K562 (cell line): ENCODE measurements around the gene DNMBP.

Experiments used
- FOXJ3 ChIP-seq: sonication (generic); formaldehyde crosslinking; IDR thresholded peaks from 2 replicates; pipeline ENCODE4 v1.4.0; 2020; ENCODE audit warnings: mild to moderate bottlenecking, missing genetic modification reagents
- HDGF ChIP-seq: fragments of 450-650 bp; IDR thresholded peaks from 2 replicates; pipeline ENCODE4 v1.6.1; 2016
- JUND ChIP-seq, 2 experiments: IDR thresholded peaks; 2 replicates in 1 of 2; 3 replicates in 1 of 2; pipeline ENCODE4 v1.6.1; 2011; ENCODE audit warnings: borderline replicate concordance in 2 of 2, low read depth in 2 of 2, low read length in 2 of 2, improper control_type of control experiment in 1 of 2, missing biosample characterization in 1 of 2, missing genetic modification characterization in 1 of 2, missing genetic modification reagents in 1 of 2
- POLR2A ChIP-seq: fragments of 450-650 bp; conservative IDR thresholded peaks from 2 replicates; pipeline ENCODE4 v1.6.1; 2016
- RAD21 ChIP-seq, 2 experiments: fragments of 250-450 bp in 1 of 2; fragments of 450-650 bp in 1 of 2; sonication (Bioruptor Pico) in 1 of 2; formaldehyde crosslinking in 1 of 2; IDR thresholded peaks in 1 of 2; conservative IDR thresholded peaks in 1 of 2; 2 replicates each; pipeline versions ENCODE4 v1.4.0 to v1.8.0; 2020 to 2022; ENCODE audit warnings: mild to moderate bottlenecking in 2 of 2, moderate library complexity in 1 of 2
- SRSF9 ChIP-seq: fragments of 200-400 bp; formaldehyde crosslinking; IDR thresholded peaks from 2 replicates; pipeline ENCODE4 v1.6.1; 2017; ENCODE audit warnings: low read depth, low read length, borderline replicate concordance
- TF ChIP-seq, protein P1 (sequence below), 3 experiments: IDR thresholded peaks in 2 of 3; conservative IDR thresholded peaks in 1 of 3; 2 replicates each; pipeline ENCODE4 v1.5.1; 2011 to 2012; ENCODE audit warnings: low read length in 3 of 3, mild to moderate bottlenecking in 3 of 3, control low read depth in 2 of 3, improper control_type of control experiment in 1 of 3, inconsistent platforms in 1 of 3, low read depth in 1 of 3, mixed read lengths in 1 of 3, moderate library complexity in 1 of 3; ENCODE audit not compliant: insufficient read depth in 2 of 3
- TF ChIP-seq, protein P2 (sequence below): sonication (generic); formaldehyde crosslinking; IDR thresholded peaks from 2 replicates; pipeline ENCODE4 v1.9.0; 2022; ENCODE audit warnings: mild to moderate bottlenecking, missing genetic modification reagents
- TF ChIP-seq, protein P3 (sequence below): sonication (generic); formaldehyde crosslinking; IDR thresholded peaks from 2 replicates; pipeline ENCODE4 v1.8.1; 2023; ENCODE audit warnings: mild to moderate bottlenecking, missing genetic modification reagents
- TF ChIP-seq, protein P4 (sequence below): fragments of 450-650 bp; IDR thresholded peaks from 2 replicates; pipeline ENCODE4 v1.6.1; 2017; ENCODE audit warnings: antibody characterized with exemption, mild to moderate bottlenecking

DNA sequence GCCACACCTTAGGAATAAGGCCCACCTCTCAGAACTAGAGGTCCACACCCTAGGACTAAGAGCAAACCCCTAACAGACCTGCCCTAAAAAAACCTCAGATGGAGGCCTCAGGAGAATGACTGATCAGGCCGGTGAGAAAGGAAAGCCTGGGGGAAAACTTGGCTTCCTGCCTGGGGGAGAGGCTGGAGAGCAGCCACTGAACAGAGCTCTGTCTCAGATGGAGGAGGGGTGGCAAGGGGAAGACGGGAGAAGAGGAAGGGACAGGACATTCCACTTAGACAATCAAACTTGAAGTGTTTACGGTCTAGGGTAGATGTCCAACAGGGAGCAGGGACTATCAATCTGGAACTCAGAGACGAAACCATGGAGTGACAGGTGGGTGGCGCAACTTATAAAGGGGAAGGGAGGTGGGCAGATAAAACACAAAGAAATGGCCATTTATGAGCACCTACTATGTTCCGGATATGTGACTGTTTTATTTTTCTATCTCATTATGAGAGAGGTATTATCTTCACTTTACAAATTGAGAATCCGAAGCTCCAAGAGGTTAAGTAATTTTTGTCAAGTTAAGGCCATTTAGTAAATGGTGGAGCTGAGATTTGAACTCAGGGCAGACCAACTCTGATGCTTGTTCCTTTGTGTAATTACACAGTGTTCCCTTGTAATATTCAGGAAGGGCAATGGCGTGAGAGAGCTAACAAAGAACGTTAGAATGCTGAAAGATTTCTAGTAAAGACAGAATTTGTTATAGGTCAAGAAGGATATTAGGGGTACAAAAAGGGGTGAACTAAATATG lies 82.6 kb downstream of the DNMBP start:
- no peak for TF ChIP-seq JUND (IDR thresholded peaks at IDR 0.05; ENCODE audit: borderline replicate concordance, low read depth, low read length)
- no peak for TF ChIP-seq JUND (tag; IDR thresholded peaks at IDR 0.05; ENCODE audit: borderline replicate concordance, low read depth, low read length)
- TF ChIP-seq, protein P1, sequence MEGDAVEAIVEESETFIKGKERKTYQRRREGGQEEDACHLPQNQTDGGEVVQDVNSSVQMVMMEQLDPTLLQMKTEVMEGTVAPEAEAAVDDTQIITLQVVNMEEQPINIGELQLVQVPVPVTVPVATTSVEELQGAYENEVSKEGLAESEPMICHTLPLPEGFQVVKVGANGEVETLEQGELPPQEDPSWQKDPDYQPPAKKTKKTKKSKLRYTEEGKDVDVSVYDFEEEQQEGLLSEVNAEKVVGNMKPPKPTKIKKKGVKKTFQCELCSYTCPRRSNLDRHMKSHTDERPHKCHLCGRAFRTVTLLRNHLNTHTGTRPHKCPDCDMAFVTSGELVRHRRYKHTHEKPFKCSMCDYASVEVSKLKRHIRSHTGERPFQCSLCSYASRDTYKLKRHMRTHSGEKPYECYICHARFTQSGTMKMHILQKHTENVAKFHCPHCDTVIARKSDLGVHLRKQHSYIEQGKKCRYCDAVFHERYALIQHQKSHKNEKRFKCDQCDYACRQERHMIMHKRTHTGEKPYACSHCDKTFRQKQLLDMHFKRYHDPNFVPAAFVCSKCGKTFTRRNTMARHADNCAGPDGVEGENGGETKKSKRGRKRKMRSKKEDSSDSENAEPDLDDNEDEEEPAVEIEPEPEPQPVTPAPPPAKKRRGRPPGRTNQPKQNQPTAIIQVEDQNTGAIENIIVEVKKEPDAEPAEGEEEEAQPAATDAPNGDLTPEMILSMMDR (IDR thresholded peaks at IDR 0.05 in 2 of 3, conservative IDR thresholded peaks at IDR 0.05 in 1 of 3; ENCODE audit: insufficient read depth in 2 of 3, low read depth in 1 of 3, low read length in 3 of 3), result no peak
- TF ChIP-seq, protein P2, sequence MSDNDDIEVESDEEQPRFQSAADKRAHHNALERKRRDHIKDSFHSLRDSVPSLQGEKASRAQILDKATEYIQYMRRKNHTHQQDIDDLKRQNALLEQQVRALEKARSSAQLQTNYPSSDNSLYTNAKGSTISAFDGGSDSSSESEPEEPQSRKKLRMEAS, result no peak
- TF ChIP-seq FOXJ3, result no peak
- TF ChIP-seq HDGF, result no peak
- TF ChIP-seq, protein P3, sequence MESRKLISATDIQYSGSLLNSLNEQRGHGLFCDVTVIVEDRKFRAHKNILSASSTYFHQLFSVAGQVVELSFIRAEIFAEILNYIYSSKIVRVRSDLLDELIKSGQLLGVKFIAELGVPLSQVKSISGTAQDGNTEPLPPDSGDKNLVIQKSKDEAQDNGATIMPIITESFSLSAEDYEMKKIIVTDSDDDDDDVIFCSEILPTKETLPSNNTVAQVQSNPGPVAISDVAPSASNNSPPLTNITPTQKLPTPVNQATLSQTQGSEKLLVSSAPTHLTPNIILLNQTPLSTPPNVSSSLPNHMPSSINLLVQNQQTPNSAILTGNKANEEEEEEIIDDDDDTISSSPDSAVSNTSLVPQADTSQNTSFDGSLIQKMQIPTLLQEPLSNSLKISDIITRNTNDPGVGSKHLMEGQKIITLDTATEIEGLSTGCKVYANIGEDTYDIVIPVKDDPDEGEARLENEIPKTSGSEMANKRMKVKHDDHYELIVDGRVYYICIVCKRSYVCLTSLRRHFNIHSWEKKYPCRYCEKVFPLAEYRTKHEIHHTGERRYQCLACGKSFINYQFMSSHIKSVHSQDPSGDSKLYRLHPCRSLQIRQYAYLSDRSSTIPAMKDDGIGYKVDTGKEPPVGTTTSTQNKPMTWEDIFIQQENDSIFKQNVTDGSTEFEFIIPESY (CRISPR knock-in tag), result no peak
- TF ChIP-seq POLR2A, result no peak
- TF ChIP-seq, protein P4, sequence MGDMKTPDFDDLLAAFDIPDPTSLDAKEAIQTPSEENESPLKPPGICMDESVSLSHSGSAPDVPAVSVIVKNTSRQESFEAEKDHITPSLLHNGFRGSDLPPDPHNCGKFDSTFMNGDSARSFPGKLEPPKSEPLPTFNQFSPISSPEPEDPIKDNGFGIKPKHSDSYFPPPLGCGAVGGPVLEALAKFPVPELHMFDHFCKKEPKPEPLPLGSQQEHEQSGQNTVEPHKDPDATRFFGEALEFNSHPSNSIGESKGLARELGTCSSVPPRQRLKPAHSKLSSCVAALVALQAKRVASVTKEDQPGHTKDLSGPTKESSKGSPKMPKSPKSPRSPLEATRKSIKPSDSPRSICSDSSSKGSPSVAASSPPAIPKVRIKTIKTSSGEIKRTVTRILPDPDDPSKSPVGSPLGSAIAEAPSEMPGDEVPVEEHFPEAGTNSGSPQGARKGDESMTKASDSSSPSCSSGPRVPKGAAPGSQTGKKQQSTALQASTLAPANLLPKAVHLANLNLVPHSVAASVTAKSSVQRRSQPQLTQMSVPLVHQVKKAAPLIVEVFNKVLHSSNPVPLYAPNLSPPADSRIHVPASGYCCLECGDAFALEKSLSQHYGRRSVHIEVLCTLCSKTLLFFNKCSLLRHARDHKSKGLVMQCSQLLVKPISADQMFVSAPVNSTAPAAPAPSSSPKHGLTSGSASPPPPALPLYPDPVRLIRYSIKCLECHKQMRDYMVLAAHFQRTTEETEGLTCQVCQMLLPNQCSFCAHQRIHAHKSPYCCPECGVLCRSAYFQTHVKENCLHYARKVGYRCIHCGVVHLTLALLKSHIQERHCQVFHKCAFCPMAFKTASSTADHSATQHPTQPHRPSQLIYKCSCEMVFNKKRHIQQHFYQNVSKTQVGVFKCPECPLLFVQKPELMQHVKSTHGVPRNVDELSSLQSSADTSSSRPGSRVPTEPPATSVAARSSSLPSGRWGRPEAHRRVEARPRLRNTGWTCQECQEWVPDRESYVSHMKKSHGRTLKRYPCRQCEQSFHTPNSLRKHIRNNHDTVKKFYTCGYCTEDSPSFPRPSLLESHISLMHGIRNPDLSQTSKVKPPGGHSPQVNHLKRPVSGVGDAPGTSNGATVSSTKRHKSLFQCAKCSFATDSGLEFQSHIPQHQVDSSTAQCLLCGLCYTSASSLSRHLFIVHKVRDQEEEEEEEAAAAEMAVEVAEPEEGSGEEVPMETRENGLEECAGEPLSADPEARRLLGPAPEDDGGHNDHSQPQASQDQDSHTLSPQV, result no peak
- no peak for TF ChIP-seq RAD21 (CRISPR knock-in tag; conservative IDR thresholded peaks at IDR 0.05 in 1 of 2, IDR thresholded peaks at IDR 0.05 in 1 of 2)
- no peak for TF ChIP-seq SRSF9
